ENCODE data around the gene KIRREL3.

The KIRREL3 gene

DNA sequence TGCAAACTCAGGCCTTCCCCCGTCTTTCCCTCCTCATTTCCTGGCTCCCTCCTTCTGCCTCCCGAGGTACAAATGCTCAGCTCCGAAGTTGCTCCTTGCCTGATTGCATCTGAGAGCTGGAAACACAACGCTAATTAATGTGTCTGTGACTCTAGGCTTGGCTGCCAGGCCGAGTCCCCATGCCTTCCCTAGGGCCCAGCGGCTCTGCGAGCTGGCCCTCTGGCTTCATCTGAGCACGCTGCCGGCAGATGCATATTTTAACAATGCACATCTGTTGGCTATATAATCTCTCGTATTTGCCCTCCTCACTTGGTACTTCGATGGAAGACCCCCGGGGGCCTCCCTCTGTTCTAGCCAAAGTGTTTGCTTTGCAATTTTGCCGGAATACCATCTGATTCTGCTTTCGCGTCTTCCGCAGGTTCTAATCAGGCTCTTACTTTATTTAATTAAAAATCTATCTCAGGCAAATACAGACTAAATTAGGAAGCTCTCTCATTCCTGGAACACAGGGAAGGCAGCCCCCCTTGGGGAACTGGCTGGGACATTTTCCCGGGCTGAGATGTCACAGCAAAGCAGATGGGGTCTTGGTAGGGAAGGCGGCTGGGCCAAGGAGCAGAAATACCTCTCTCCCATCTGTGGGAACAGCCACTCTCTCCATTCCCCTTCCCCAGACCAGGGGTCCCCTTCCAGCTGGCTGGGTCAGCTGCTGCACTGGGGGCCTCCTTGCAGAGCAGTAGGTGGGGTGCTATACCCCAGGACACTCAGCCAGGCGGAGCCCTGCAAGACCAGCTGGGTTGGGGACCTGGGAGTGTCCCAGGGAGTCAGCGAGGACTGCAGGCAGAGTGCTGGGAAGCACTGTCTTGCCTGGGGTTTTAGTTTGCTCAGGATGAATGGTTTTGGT, 482.2 kb downstream of the KIRREL3 start:
- in situ Hi-C loops (cut with HindIII; ENCODE audit: low sequenced_read_pairs) = no loop called here
- TF ChIP-seq, protein P1, sequence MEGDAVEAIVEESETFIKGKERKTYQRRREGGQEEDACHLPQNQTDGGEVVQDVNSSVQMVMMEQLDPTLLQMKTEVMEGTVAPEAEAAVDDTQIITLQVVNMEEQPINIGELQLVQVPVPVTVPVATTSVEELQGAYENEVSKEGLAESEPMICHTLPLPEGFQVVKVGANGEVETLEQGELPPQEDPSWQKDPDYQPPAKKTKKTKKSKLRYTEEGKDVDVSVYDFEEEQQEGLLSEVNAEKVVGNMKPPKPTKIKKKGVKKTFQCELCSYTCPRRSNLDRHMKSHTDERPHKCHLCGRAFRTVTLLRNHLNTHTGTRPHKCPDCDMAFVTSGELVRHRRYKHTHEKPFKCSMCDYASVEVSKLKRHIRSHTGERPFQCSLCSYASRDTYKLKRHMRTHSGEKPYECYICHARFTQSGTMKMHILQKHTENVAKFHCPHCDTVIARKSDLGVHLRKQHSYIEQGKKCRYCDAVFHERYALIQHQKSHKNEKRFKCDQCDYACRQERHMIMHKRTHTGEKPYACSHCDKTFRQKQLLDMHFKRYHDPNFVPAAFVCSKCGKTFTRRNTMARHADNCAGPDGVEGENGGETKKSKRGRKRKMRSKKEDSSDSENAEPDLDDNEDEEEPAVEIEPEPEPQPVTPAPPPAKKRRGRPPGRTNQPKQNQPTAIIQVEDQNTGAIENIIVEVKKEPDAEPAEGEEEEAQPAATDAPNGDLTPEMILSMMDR (IDR thresholded peaks at IDR 0.05; ENCODE audit: low read depth, low read length) = no peak
- no peak for DNase-seq (ENCODE audit: low read depth, low spot score)
- H3K4me3 ChIP-seq (ENCODE audit: low read depth, low read length) = no peak overlapping the region

DNA sequence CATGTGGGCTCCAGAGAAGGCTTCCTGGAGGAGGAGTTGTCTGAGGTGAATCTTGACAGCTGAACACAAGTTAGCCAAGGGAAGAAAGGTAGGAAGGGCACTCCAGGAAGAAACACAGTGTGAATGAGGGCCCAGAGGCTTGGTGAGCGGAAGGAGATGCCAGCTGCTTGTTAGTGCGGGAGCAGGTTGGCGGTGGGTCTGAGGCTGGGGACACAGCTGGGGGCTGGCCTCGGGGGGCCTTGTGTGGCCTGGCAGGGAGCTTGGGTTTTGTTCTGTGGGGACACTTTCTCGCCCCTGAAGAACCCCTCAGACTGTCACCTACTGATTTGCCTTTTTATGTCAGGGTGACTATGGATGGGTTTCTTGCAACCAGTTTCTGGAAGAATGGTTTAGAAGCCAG, 485.1 kb downstream of the KIRREL3 start:
- no peak overlapping the region for H3K4me3 ChIP-seq (ENCODE audit: low read depth, low read length)
- in situ Hi-C loops (cut with HindIII; ENCODE audit: low sequenced_read_pairs) = no loop called here
- no peak for DNase-seq (ENCODE audit: low read depth, low spot score)
- TF ChIP-seq, protein P1 (IDR thresholded peaks at IDR 0.05; ENCODE audit: low read depth, low read length) = no peak

DNA sequence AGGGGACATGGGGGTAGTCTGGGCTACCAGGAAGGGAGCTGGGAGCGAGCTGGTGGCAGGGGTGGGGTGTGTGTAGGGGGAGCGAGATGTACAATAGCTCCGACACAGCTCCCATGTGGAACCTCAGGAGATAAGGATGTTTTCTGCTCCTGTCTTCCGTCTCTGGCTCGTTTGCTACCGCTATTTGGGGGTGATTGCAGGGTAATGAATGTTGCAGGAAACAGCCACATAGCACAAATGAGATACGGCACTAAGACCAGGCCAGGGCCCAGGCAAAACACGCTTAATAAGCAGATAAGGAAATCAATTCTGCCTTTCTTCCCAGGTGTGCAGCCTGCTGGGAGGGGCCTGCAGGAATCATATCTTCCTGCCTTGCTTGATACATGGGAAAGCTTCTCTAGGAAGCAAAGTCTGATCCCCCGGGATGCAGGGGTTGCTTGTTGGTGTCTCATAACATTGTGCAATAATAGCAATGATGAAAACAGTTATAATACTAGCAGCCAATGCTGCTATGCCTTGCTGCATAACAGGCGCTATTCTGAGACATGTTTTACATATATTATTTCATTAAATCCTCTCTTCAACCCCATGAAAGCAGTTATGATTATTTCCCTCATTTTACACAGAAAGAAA, 486.4 kb downstream of the KIRREL3 start:
- no peak overlapping the region for H3K4me3 ChIP-seq (ENCODE audit: low read depth, low read length)
- DNase-seq (ENCODE audit: low read depth, low spot score) = no peak
- in situ Hi-C loops (cut with HindIII; ENCODE audit: low sequenced_read_pairs) = no loop called here
- TF ChIP-seq, protein P1 (IDR thresholded peaks at IDR 0.05; ENCODE audit: low read depth, low read length) = no peak

DNA sequence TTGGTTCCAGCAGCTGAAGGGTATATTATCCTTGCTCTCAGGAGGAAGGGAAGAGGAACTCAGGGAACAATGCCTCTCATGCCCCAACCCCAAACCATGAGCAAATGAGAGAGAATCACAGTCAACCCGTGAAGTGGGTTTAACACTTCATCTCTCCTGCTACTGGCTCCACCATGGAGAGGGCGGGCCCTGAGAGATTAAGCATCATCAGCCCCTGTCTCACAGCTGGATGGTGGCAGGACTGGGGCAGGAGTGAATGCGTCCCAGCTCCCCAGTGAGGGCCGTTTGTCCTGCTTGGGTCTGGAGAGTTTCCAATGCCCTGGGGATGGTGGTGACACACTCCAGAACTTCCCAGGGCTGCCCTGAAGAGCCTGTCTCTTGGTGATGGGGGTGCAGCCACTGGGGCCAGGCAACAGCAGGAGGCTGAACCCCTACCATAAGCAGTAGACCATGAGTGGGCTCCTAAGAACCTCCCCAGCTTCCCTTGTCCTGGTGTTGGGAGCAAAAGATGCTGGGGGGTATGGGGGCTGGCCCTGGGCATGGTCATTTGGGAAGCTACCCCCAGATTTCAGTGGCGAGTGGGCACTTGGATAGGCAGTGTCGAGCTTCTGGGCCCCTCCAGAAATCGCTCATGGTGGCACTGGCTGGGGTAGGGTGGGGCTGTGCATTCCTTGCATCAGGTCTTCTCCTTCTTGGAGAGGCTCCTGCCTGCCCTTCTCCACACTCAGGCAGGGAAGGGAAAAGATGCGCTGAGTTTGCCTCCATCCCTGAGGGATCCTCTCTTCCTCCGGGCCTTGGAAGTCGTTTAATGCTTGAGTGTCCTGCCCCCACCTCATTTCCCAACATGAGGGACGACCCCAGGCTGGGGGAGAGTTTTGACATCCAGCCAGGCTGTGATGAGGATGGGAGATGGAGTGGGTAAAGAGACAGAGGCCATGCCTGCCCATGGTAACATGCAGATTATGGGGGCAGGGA, 487.5 kb downstream of the KIRREL3 start:
- no peak for DNase-seq (ENCODE audit: low read depth, low spot score)
- no peak overlapping the region for H3K4me3 ChIP-seq (ENCODE audit: low read depth, low read length)
- in situ Hi-C loops (cut with HindIII; ENCODE audit: low sequenced_read_pairs) = no loop called here
- TF ChIP-seq, protein P1 (IDR thresholded peaks at IDR 0.05; ENCODE audit: low read depth, low read length) = no peak

DNA sequence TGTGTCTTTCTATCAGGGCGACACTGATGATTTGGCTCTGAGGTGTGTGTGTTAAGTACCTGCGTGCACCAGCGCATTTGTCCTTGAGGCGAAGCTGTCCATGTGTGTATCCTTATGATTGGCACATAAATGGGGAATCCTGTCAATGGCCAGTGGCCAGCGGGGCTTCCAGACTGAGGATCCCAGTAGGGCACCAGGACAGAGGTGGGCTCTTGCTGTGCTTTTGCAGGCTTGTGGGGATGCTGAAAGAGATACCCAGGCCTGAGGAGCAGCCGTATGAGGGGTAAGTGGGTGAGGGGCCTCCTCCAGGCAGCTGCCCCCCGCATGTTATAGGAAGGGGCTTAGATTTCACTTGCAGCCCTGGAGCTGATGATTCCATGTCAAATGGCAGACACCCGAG, 488.3 kb downstream of the KIRREL3 start:
- in situ Hi-C loops (cut with HindIII; ENCODE audit: low sequenced_read_pairs) = no loop called here
- no peak overlapping the region for H3K4me3 ChIP-seq (ENCODE audit: low read depth, low read length)
- no peak for DNase-seq (ENCODE audit: low read depth, low spot score)
- TF ChIP-seq, protein P1 (IDR thresholded peaks at IDR 0.05; ENCODE audit: low read depth, low read length) = no peak

DNA sequence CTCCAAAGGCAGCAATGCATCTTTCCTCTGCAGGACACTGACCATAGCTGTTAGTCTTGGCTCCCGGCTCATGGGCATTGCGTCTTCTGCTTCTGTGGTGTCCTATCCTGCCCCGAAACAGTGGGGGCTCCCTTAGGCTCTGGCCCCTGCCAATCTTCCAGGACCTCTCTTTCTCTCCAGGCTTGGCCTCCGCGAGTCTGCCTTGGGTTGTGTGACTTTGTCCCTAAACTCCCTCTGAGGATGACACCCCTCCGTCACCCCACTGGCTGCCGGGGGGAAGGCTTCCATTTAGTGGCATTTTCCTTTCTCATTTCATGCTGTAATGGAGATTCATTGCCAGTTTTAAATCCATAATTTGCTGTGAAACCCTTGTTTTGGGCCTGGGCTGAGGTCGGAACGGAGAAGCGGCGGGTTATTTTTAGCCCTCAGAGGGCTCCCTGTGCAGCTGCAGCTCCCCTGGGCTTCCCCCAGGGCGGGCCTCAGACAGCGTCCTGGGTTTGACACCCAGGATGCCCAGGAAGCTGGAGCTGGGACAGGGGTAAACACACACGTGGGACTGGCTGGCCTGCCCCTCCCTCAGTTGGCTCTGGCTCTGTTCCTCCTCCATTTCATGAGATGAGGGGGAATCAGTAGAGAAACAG, 489.0 kb downstream of the KIRREL3 start:
- in situ Hi-C loops (cut with HindIII; ENCODE audit: low sequenced_read_pairs) = no loop called here
- no peak overlapping the region for H3K4me3 ChIP-seq (ENCODE audit: low read depth, low read length)
- no peak for DNase-seq (ENCODE audit: low read depth, low spot score)
- TF ChIP-seq, protein P1 (IDR thresholded peaks at IDR 0.05; ENCODE audit: low read depth, low read length) = no peak

Data from astrocyte of the spinal cord (primary cell).